Measurements from ENCODE around the gene NECTIN4.

NECTIN4 gene

GRCh38 chr1:161021970-161022353 is 67.4 kb downstream of the NECTIN4 start:
- DNase-seq (ENCODE audit: low read depth) = no peak

GRCh38 chr1:161021165-161021969 is 68.0 kb downstream of the NECTIN4 start:
- peak; percentile 59 for DNase-seq (ENCODE audit: low read depth)

Data from iris pigment epithelial cell (primary cell).